Astrocyte (in vitro differentiated cells and primary cell): ENCODE results near the gene CCDC185. TPM values are rescaled to one million over a fixed set of nuclear protein-coding genes. Genes with fewer than 3 reads are reported as not detected.

Experiments used
- DNase-seq: peaks from one replicate; pipeline ENCODE4 v3.0.0-alpha.2; 2010; ENCODE audit warnings: low read depth
- FAIRE-seq: peaks from 2 replicates; lab custom pipeline; 2011; peaks lifted over from hg19 to GRCh38; lab: Jason Lieb, UNC
- H2AFZ ChIP-seq: 2 replicates; pipeline ENCODE4 v1.6.0; 2012; ENCODE audit warnings: low read depth, low read length, inconsistent platforms
- H3K27ac ChIP-seq: 2 replicates; pipeline ENCODE4 v1.5.1; 2011; ENCODE audit warnings: low read depth, low read length, inconsistent platforms
- H3K27me3 ChIP-seq: 2 replicates; pipeline ENCODE4 v1.6.0; 2011; ENCODE audit warnings: low read length, inconsistent platforms; ENCODE audit not compliant: insufficient read depth
- H3K36me3 ChIP-seq: 2 replicates; pipeline ENCODE4 v1.5.1; 2011; ENCODE audit warnings: low read length, inconsistent platforms; ENCODE audit not compliant: insufficient read depth
- H3K4me1 ChIP-seq: 2 replicates; pipeline ENCODE4 v1.5.1; 2011; ENCODE audit warnings: low read length, inconsistent platforms; ENCODE audit not compliant: insufficient read depth
- H3K4me2 ChIP-seq: 2 replicates; pipeline ENCODE4 v1.6.0; 2012; ENCODE audit warnings: low read length, inconsistent platforms
- H3K4me3 ChIP-seq: 2 replicates; pipeline ENCODE4 v1.5.1; 2011; ENCODE audit warnings: low read depth, mild to moderate bottlenecking, low read length, inconsistent platforms; ENCODE audit not compliant: insufficient read depth
- H3K79me2 ChIP-seq: 2 replicates; pipeline ENCODE4 v1.6.0; 2012; ENCODE audit warnings: mild to moderate bottlenecking, low read length, inconsistent platforms; ENCODE audit not compliant: insufficient read depth
- H3K9ac ChIP-seq: 2 replicates; pipeline ENCODE4 v1.6.0; 2012; ENCODE audit warnings: mild to moderate bottlenecking, low read length, inconsistent platforms
- H3K9me3 ChIP-seq: 2 replicates; pipeline ENCODE4 v1.5.1; 2012; ENCODE audit warnings: low read depth, mild to moderate bottlenecking, low read length, inconsistent platforms; ENCODE audit not compliant: insufficient read depth
- H4K20me1 ChIP-seq: 2 replicates; pipeline ENCODE4 v1.6.0; 2012; ENCODE audit warnings: low read length, inconsistent platforms; ENCODE audit not compliant: insufficient read depth
- H3K27ac Mint-ChIP-seq: one replicate; pipeline ENCODE4 v1.8.0; 2021; ENCODE audit warnings: mild to moderate bottlenecking, mixed read lengths; ENCODE audit not compliant: unreplicated experiment
- H3K27me3 Mint-ChIP-seq: one replicate; pipeline ENCODE4 v1.8.0; 2021; ENCODE audit warnings: low read depth, mixed read lengths; ENCODE audit not compliant: unreplicated experiment
- H3K36me3 Mint-ChIP-seq: one replicate; pipeline ENCODE4 v1.8.0; 2021; ENCODE audit warnings: low read depth, mixed read lengths; ENCODE audit not compliant: unreplicated experiment
- H3K4me1 Mint-ChIP-seq: one replicate; pipeline ENCODE4 v1.8.0; 2021; ENCODE audit warnings: low read depth, mixed read lengths; ENCODE audit not compliant: unreplicated experiment
- H3K4me3 Mint-ChIP-seq: one replicate; pipeline ENCODE4 v1.8.0; 2021; ENCODE audit warnings: mild to moderate bottlenecking, moderate library complexity, mixed read lengths; ENCODE audit not compliant: unreplicated experiment
- H3K9me3 Mint-ChIP-seq: one replicate; pipeline ENCODE4 v1.8.0; 2021; ENCODE audit warnings: mild to moderate bottlenecking, mixed read lengths; ENCODE audit not compliant: unreplicated experiment
- EZH2 ChIP-seq: IDR thresholded peaks from 2 replicates; pipeline ENCODE4 v1.6.1; 2012; ENCODE audit warnings: mild to moderate bottlenecking, low read length, inconsistent platforms; ENCODE audit not compliant: insufficient read depth
- total RNA-seq: library from RNA; stranded (reverse); gene quantifications from 2 replicates; pipeline ENCODE4 v1.2.1, GENCODE V29; 2021
- TF ChIP-seq, protein P1 (sequence below): IDR thresholded peaks from 2 replicates; pipeline ENCODE4 v1.5.1; 2011; ENCODE audit warnings: low read depth, mild to moderate bottlenecking, inconsistent platforms, low read length, moderate library complexity; ENCODE audit not compliant: insufficient read depth

CCDC185 gene
- total RNA-seq, 1 donor from 2014 or later = not detected

DNA sequence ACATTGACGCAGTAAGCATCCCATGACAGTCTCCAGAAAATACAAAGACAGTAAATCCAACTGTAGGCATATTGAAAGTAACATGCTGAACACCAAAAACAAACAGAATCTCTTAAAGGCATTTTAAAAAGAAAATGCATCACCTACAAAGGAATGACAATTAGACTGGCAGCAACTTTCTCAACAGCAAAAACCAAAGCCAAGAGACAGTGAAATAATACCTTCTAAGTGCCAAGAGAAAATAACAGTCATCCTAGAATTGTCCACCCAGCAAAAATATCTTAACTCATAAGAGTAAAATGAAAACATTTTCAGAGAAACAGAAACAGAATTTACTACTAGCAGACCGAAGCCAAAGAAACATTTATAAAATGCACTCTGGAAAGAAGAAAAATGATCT is 20.0 kb downstream of the CCDC185 start:
- H3K27ac Mint-ChIP-seq = no peak overlapping the region
- Histone ChIP-seq H3K27me3 (no peaks in the 10 kb centered on the region), H3K4me1 (peaks cover 4% of the 10 kb centered on the region), H3K27ac (no peak overlapping the region), H3K79me2 (no peaks in the 10 kb centered on the region), H3K9me3 (no peaks in the 10 kb centered on the region), H3K9ac (no peak overlapping the region), H3K4me3 (no peak overlapping the region), H4K20me1 (no peaks in the 10 kb centered on the region), H2AFZ (no peak overlapping the region), H3K36me3 (no peaks in the 10 kb centered on the region), H3K4me2 (no peak overlapping the region)
- DNase-seq (no peak), FAIRE-seq (no peak)
- no peaks in the 10 kb centered on the region for H3K9me3 Mint-ChIP-seq
- H3K4me3 Mint-ChIP-seq = no peak overlapping the region
- TF ChIP-seq, protein P1, sequence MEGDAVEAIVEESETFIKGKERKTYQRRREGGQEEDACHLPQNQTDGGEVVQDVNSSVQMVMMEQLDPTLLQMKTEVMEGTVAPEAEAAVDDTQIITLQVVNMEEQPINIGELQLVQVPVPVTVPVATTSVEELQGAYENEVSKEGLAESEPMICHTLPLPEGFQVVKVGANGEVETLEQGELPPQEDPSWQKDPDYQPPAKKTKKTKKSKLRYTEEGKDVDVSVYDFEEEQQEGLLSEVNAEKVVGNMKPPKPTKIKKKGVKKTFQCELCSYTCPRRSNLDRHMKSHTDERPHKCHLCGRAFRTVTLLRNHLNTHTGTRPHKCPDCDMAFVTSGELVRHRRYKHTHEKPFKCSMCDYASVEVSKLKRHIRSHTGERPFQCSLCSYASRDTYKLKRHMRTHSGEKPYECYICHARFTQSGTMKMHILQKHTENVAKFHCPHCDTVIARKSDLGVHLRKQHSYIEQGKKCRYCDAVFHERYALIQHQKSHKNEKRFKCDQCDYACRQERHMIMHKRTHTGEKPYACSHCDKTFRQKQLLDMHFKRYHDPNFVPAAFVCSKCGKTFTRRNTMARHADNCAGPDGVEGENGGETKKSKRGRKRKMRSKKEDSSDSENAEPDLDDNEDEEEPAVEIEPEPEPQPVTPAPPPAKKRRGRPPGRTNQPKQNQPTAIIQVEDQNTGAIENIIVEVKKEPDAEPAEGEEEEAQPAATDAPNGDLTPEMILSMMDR = no peak
- TF ChIP-seq EZH2 = no peak
- peaks cover 13% of the 10 kb centered on the region for H3K4me1 Mint-ChIP-seq
- peaks cover 2% of the 10 kb centered on the region for H3K27me3 Mint-ChIP-seq
- no peaks in the 10 kb centered on the region for H3K36me3 Mint-ChIP-seq

DNA sequence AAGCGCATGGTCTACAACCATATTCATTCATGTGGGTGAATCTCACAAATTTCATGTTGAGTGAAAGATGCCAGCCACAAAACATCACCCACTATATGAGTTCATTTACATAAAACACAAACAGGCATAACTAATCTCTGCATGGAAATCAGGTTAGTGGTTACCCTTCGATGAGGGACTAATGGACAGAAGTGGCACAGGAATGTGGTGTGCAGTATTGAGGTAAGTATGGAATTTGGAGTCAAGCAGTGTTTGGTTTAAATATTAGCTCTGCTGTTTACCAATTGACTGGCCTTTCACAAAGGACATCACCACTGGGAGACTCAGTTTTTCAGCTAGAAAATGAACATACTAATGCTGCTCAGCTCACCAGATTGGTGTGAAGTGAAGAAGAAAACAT is 24.2 kb downstream of the CCDC185 start:
- Mint-ChIP-seq H3K4me3 (no peak overlapping the region), H3K27ac (no peak overlapping the region), H3K36me3 (no peaks in the 10 kb centered on the region), H3K4me1 (peaks cover 14% of the 10 kb centered on the region), H3K9me3 (no peaks in the 10 kb centered on the region), H3K27me3 (peaks cover 2% of the 10 kb centered on the region)
- TF ChIP-seq EZH2 = no peak
- TF ChIP-seq, protein P1 = no peak
- FAIRE-seq = no peak
- no peak overlapping the region for H2AFZ ChIP-seq
- no peak overlapping the region for H3K4me3 ChIP-seq
- H3K4me2 ChIP-seq = no peak overlapping the region
- H3K9me3 ChIP-seq = no peaks in the 10 kb centered on the region
- H3K27me3 ChIP-seq = no peaks in the 10 kb centered on the region
- peak; percentile 53 for DNase-seq
- no peaks in the 10 kb centered on the region for H3K36me3 ChIP-seq
- no peaks in the 10 kb centered on the region for H4K20me1 ChIP-seq
- H3K79me2 ChIP-seq = no peaks in the 10 kb centered on the region
- H3K9ac ChIP-seq = no peak overlapping the region
- H3K4me1 ChIP-seq = no peaks in the 10 kb centered on the region
- no peak overlapping the region for H3K27ac ChIP-seq

DNA sequence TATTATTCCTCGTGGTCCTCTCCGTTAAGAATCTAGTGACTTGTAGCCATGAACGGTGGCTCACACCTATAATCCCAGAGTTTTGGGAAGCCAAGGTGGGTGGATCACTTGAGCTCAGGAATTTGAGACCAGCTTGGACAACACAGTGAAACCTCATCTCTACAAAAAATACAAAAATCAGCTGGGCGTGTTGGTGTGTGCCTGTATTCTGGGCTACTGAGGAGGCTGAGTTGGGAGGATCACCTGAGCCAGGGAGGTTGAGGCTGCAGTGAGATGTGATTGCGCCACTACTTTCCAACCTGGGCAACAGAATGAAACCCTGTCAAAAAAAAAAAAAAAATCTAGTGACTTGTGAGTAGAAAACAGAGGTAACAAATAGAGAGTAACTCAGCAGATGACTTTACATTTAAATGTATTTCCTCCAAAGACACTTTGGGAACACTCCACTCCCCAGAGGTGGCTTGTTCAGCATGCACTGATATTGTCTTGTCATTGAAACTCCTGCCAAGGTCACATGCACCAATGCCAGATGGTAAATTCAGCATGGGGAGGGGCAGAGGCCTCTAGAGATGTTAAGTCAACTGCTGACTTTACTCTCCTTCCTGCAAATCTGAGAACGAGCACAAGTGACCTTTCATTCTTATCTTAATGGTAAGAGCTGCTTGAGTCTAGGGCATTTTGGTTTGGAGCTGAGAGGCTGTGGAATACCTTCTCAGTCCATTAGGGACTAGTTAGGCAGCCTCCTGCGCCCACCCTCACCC is 24.9 kb downstream of the CCDC185 start:
- FAIRE-seq (no peak), DNase-seq (no peak)
- Mint-ChIP-seq H3K27me3 (peaks cover 2% of the 10 kb centered on the region), H3K4me3 (no peak overlapping the region), H3K9me3 (no peaks in the 10 kb centered on the region), H3K4me1 (peaks cover 17% of the 10 kb centered on the region), H3K36me3 (no peaks in the 10 kb centered on the region), H3K27ac (no peak overlapping the region)
- H3K36me3 ChIP-seq = no peaks in the 10 kb centered on the region
- H3K4me2 ChIP-seq = no peak overlapping the region
- H3K4me1 ChIP-seq = no peaks in the 10 kb centered on the region
- H3K9me3 ChIP-seq = no peaks in the 10 kb centered on the region
- H3K27ac ChIP-seq = no peak overlapping the region
- H3K79me2 ChIP-seq = no peaks in the 10 kb centered on the region
- no peaks in the 10 kb centered on the region for H4K20me1 ChIP-seq
- H3K27me3 ChIP-seq = no peaks in the 10 kb centered on the region
- no peak for TF ChIP-seq EZH2
- TF ChIP-seq, protein P1 = no peak
- H2AFZ ChIP-seq = no peak overlapping the region
- H3K9ac ChIP-seq = no peak overlapping the region
- H3K4me3 ChIP-seq = no peak overlapping the region
